DOHH2 (cell line): ENCODE data around the gene PLEKHG4B.

ENCODE experiments used
- H3F3A ChIP-seq: fragments of 200-600 bp; sonication (generic), shearing (Covaris generic); 2 replicates; pipeline ENCODE4 v1.6.0; 2016; ENCODE audit warnings: antibody characterized with exemption, mild to moderate bottlenecking; ENCODE audit not compliant: control insufficient read depth, insufficient read depth
- H3K27ac ChIP-seq: fragments of 200-600 bp; sonication (generic); 2 replicates; pipeline ENCODE4 v1.5.1; 2014; ENCODE audit warnings: low read depth, mild to moderate bottlenecking, low read length, moderate library complexity
- H3K27me3 ChIP-seq: fragments of 200-600 bp; sonication (generic); 2 replicates; pipeline ENCODE4 v1.6.1; 2014; ENCODE audit warnings: mild to moderate bottlenecking, low read length, mixed read lengths; ENCODE audit not compliant: control insufficient read depth
- H3K36me3 ChIP-seq: fragments of 200-600 bp; sonication (generic); 2 replicates; pipeline ENCODE4 v1.6.1; 2014; ENCODE audit warnings: mild to moderate bottlenecking, low read length, moderate library complexity, mixed read lengths; ENCODE audit not compliant: control insufficient read depth
- H3K4me1 ChIP-seq: fragments of 200-600 bp; sonication (generic); 2 replicates; pipeline ENCODE4 v1.6.1; 2014; ENCODE audit warnings: mild to moderate bottlenecking, low read length, mixed read lengths; ENCODE audit not compliant: control insufficient read depth
- H3K4me2 ChIP-seq: fragments of 200-600 bp; sonication (generic); 2 replicates; pipeline ENCODE4 v1.6.0; 2014; ENCODE audit warnings: mild to moderate bottlenecking, low read length, moderate library complexity
- H3K4me3 ChIP-seq: fragments of 200-600 bp; sonication (generic); 2 replicates; pipeline ENCODE4 v1.5.1; 2014; ENCODE audit warnings: mild to moderate bottlenecking, low read length, mixed read lengths
- H3K79me2 ChIP-seq: fragments of 200-600 bp; sonication (generic); 2 replicates; pipeline ENCODE4 v1.6.1; 2014; ENCODE audit warnings: mild to moderate bottlenecking, low read length, mixed read lengths; ENCODE audit not compliant: control insufficient read depth
- H3K9me2 ChIP-seq: fragments of 200-600 bp; sonication (generic); replicated peaks from 2 replicates; pipeline ENCODE4 v1.6.1; 2014; ENCODE audit warnings: mild to moderate bottlenecking, low read length, mixed read lengths; ENCODE audit not compliant: control insufficient read depth
- H3K9me3 ChIP-seq: fragments of 200-600 bp; sonication (generic); 2 replicates; pipeline ENCODE4 v1.6.1; 2014; ENCODE audit warnings: antibody characterized with exemption, low read length, mixed read lengths; ENCODE audit not compliant: control insufficient read depth, insufficient read depth
- H4K20me1 ChIP-seq: fragments of 200-600 bp; sonication (generic); 2 replicates; pipeline ENCODE4 v1.6.0; 2014; ENCODE audit warnings: low read depth, mild to moderate bottlenecking, antibody characterized with exemption, low read length, moderate library complexity; ENCODE audit not compliant: control insufficient read depth, insufficient read depth
- CTCF ChIP-seq: fragments of 200-600 bp; sonication (generic); IDR thresholded peaks from one replicate; pipeline ENCODE4 v1.5.1; 2014; ENCODE audit warnings: antibody characterized with exemption, mild to moderate bottlenecking, low read depth, low read length; ENCODE audit not compliant: poor library complexity, severe bottlenecking
- EZH2phosphoT487 ChIP-seq: fragments of 200-600 bp; sonication (generic); IDR thresholded peaks from 2 replicates; pipeline ENCODE4 v1.6.1; 2017; ENCODE audit warnings: borderline replicate concordance, mild to moderate bottlenecking, antibody characterized with exemption, low read length, moderate library complexity, mixed read lengths

The PLEKHG4B gene

DNA sequence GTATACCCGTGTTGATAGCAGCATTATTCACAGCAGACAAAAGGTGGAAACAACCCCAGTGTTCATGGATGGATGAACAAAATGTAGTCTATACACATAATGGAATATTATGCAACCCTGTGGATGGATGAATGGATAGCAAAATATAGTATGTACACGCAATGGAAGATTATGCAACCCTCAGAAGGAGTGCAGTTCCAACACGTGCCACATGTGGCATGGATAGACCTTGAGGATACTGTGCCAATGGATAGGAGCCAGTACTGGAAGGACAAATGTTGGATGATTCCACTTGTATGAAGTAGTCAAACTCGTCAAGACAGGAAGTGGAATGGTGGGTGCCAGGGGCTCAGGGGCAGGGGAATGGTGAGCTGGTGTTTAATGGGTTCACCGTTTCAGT, 44.9 kb downstream of the PLEKHG4B start:
- no peaks in the 10 kb centered on the region for H3K36me3 ChIP-seq
- no peak overlapping the region for H3K4me3 ChIP-seq
- H3F3A ChIP-seq: no peaks in the 10 kb centered on the region
- H3K4me2 ChIP-seq: no peak overlapping the region
- TF ChIP-seq EZH2phosphoT487: no peak
- TF ChIP-seq CTCF: no peak
- no peaks in the 10 kb centered on the region for H4K20me1 ChIP-seq
- H3K4me1 ChIP-seq: no peaks in the 10 kb centered on the region
- H3K79me2 ChIP-seq: no peaks in the 10 kb centered on the region
- H3K9me3 ChIP-seq: no peaks in the 10 kb centered on the region
- no peaks in the 10 kb centered on the region for H3K27me3 ChIP-seq
- H3K9me2 ChIP-seq: no peaks in the 10 kb centered on the region
- no peak overlapping the region for H3K27ac ChIP-seq

- no peaks in the 10 kb centered on the region for H3K36me3 ChIP-seq
Observed at GRCh38 chr5:137741-138140, 45.8 kb downstream of the PLEKHG4B start.

GRCh38 chr5:138936-139335, 47.0 kb downstream of the PLEKHG4B start:
- Histone ChIP-seq H4K20me1 (no peaks in the 10 kb centered on the region), H3K27me3 (no peaks in the 10 kb centered on the region), H3K79me2 (no peaks in the 10 kb centered on the region), H3K36me3 (no peaks in the 10 kb centered on the region), H3K9me2 (no peaks in the 10 kb centered on the region), H3K4me2 (no peak overlapping the region), H3F3A (no peaks in the 10 kb centered on the region), H3K4me3 (no peak overlapping the region), H3K27ac (no peak overlapping the region), H3K4me1 (no peaks in the 10 kb centered on the region), H3K9me3 (no peaks in the 10 kb centered on the region)
- TF ChIP-seq EZH2phosphoT487 (no peak), CTCF (no peak)

More at GRCh38 chr5:137741-138140, 45.8 kb downstream of the PLEKHG4B start:
- no peak overlapping the region for H3K4me3 ChIP-seq
- no peak overlapping the region for H3K27ac ChIP-seq
- no peak for TF ChIP-seq EZH2phosphoT487
- TF ChIP-seq CTCF: no peak
- no peaks in the 10 kb centered on the region for H3K4me1 ChIP-seq
- no peaks in the 10 kb centered on the region for H3K9me2 ChIP-seq
- H3K79me2 ChIP-seq: no peaks in the 10 kb centered on the region
- no peak overlapping the region for H3K4me2 ChIP-seq
- no peaks in the 10 kb centered on the region for H3K27me3 ChIP-seq
- no peaks in the 10 kb centered on the region for H3K9me3 ChIP-seq
- H3F3A ChIP-seq: no peaks in the 10 kb centered on the region
- H4K20me1 ChIP-seq: no peaks in the 10 kb centered on the region
